Naive thymus-derived CD4-positive, alpha-beta T cell (primary cell): ENCODE data around the gene UGGT1. TPM values are rescaled to one million over a fixed set of nuclear protein-coding genes. Genes with fewer than 3 reads are reported as not detected.

ENCODE experiments used
- ATAC-seq: fragments of 150-1000 bp; cut with Tn5 transposase; 2 replicates; pipeline ENCODE4 v1.10.0; 2021; ENCODE audit warnings: mild to moderate bottlenecking, moderate library complexity
- CTCF ChIA-PET: fragments of 350-600 bp; sonication (Branson Sonifier 250); formaldehyde crosslinking; loops from one replicate; lab custom pipeline; 2021; ENCODE audit warnings: antibody characterized with exemption; lab: Charles Lee
- POLR2A ChIA-PET: fragments of 350-600 bp; sonication (Branson Sonifier 250); formaldehyde crosslinking; loops from one replicate; lab custom pipeline; 2021; ENCODE audit warnings: antibody characterized with exemption, inconsistent platforms; lab: Charles Lee
- DNase-seq, 9 donors: peaks; one replicate each; pipeline versions ENCODE4 v3.0.0 to v3.0.0-alpha.2; 2020 to 2022; ENCODE audit warnings: mixed read lengths in 1 of 9
- H3K27ac ChIP-seq: one replicate; pipeline ENCODE4 v1.7.0; 2013; ENCODE audit warnings: mild to moderate bottlenecking, low read depth, low read length, moderate library complexity
- H3K27me3 ChIP-seq, 2 donors: one replicate each; pipeline ENCODE4 v1.7.0; 2013; ENCODE audit warnings: low read length in 2 of 2, mild to moderate bottlenecking in 2 of 2, moderate library complexity in 2 of 2; ENCODE audit not compliant: control insufficient read depth in 2 of 2, insufficient read depth in 2 of 2
- H3K36me3 ChIP-seq, 3 experiments: 1 replicate in 2 of 3; 2 replicates in 1 of 3; pipeline ENCODE4 v1.7.0; 2013; ENCODE audit warnings: low read length in 3 of 3, mild to moderate bottlenecking in 3 of 3, moderate library complexity in 1 of 3; ENCODE audit not compliant: insufficient read depth in 3 of 3, control insufficient read depth in 2 of 3
- H3K4me1 ChIP-seq, 2 donors: one replicate each; pipeline ENCODE4 v1.7.0; 2013; ENCODE audit warnings: low read length in 2 of 2, mild to moderate bottlenecking in 2 of 2, moderate library complexity in 1 of 2; ENCODE audit not compliant: control insufficient read depth in 2 of 2, insufficient read depth in 2 of 2
- H3K4me3 ChIP-seq: 2 replicates; pipeline ENCODE4 v1.7.0; 2013; ENCODE audit warnings: mild to moderate bottlenecking, low read length
- H3K9me3 ChIP-seq, 3 experiments: 1 replicate in 2 of 3; 2 replicates in 1 of 3; pipeline ENCODE4 v1.7.0; 2013; ENCODE audit warnings: low read length in 3 of 3; ENCODE audit not compliant: control insufficient read depth in 2 of 3
- H3K27ac Mint-ChIP-seq, 9 donors: one replicate each; pipeline ENCODE4 v1.8.0; 2020 to 2022; ENCODE audit warnings: mixed read lengths in 9 of 9, mild to moderate bottlenecking in 8 of 9, moderate library complexity in 5 of 9, inconsistent platforms in 2 of 9
- H3K27me3 Mint-ChIP-seq, 5 donors: one replicate each; pipeline ENCODE4 v1.8.0; 2021 to 2022; ENCODE audit warnings: mixed read lengths in 5 of 5, mild to moderate bottlenecking in 1 of 5
- H3K36me3 Mint-ChIP-seq, 5 donors: one replicate each; pipeline ENCODE4 v1.8.0; 2020 to 2022; ENCODE audit warnings: mixed read lengths in 5 of 5, mild to moderate bottlenecking in 3 of 5, inconsistent platforms in 1 of 5
- H3K4me1 Mint-ChIP-seq, 7 donors: one replicate each; pipeline ENCODE4 v1.8.0; 2020 to 2022; ENCODE audit warnings: mixed read lengths in 7 of 7, mild to moderate bottlenecking in 3 of 7, inconsistent platforms in 1 of 7
- H3K4me3 Mint-ChIP-seq, 10 donors: one replicate each; pipeline ENCODE4 v1.8.0; 2020 to 2022; ENCODE audit warnings: mild to moderate bottlenecking in 10 of 10, mixed read lengths in 10 of 10, moderate library complexity in 6 of 10, inconsistent platforms in 2 of 10
- H3K9me3 Mint-ChIP-seq, 11 donors: one replicate each; pipeline ENCODE4 v1.8.0; 2020 to 2022; ENCODE audit warnings: mixed read lengths in 11 of 11, mild to moderate bottlenecking in 4 of 11, inconsistent platforms in 1 of 11, moderate library complexity in 1 of 11
- intact Hi-C, 2 donors: fragments of 100-400 bp; cut with micrococcal nuclease; formaldehyde crosslinking; loops; one replicate each; pipeline ENCODE4 v1.15.1; 2023
- polyA plus RNA-seq, 2 donors: library from polyadenylated mRNA; unstranded; fragments of 300-500 nt; fragmentation: Illumina TruSeq; gene quantifications; one replicate each; pipeline ENCODE4 v1.2.3, GENCODE V29; 2021
- total RNA-seq, 6 experiments: library from RNA in 5 of 6; stranded (reverse) in 5 of 6; gene quantifications; 1 replicate in 5 of 6; 2 replicates in 1 of 6; pipeline ENCODE4 v1.2.3 and lab custom pipeline; 2021 to 2026

Gene UGGT1
- total and polyA plus RNA-seq, 7 experiments from 2014 or later: 11.6 to 75.6 (median 42.7) TPM

DNA sequence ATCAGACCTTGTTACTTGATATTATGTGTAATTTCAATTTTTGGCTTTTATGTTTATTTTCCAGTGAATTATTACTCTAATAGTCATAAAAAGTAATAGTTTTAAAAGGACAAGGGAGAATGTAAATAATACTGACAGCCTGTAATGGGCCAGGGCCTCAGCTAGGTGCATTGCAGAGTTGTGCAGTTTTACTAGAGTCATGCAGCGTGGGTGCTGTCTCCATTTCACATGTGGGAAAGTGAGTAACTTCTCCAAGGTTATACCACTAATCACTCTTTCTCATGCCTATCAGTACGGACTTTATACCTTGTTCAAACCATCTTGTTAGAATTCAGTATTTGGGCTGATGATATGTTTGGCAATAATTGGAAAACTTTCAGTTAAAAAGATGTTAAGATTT, 73.3 kb downstream of the UGGT1 start:
- Histone ChIP-seq H3K27ac (no peak overlapping the region), H3K27me3 (no peaks in the 10 kb centered on the region), H3K4me3 (no peak overlapping the region), H3K4me1 (no peaks in the 10 kb centered on the region), H3K9me3 (no peaks in the 10 kb centered on the region), H3K36me3 (peaks cover 6 to 70% (median 12%) of the 10 kb centered on the region in 3 experiments)
- no peak for DNase-seq
- intact Hi-C loops: no loop called here
- Mint-ChIP-seq H3K36me3 (peaks cover 17 to 52% (median 27%) of the 10 kb centered on the region in 5 donors), H3K27ac (no peak overlapping the region), H3K9me3 (no peaks in the 10 kb centered on the region), H3K27me3 (no peaks in the 10 kb centered on the region), H3K4me1 (peaks cover 2 to 21% (median 13%) of the 10 kb centered on the region in 7 donors), H3K4me3 (no peak overlapping the region)
- CTCF ChIA-PET: no interaction called here
- POLR2A ChIA-PET: interaction anchor here (0.6 kb wide), 1 partner anchor 19 kb away, joined by 4 read pairs; no protein-coding TSS in a partner anchor
- no peak for ATAC-seq

DNA sequence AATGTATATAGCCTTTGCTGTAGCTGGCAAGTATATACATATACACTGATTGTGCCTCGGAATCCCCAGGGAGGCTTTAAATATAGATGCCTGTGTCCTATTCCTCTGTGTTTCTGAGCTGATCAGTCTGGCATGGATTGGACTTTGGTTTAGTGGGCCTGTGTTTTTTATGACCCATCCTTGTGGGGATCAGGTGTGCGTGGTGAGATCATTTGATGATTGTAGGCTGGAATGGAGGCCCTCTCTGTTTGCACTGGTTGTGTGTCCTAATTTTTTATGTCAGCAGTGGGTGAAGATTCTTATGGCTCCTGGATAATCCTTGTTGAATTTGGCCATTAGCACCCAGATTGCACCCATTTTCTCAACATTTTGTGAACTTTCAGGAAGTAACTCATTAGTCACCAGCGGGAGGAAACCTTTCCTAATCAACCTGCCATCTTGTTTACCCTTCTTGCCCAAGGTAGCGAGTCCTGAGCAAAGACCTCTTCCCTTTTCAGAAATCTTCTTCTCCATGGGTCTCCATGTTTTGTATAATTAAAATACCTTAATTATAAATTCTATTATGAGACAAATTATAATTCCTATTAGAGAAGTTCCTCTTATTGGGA, 75.8 kb downstream of the UGGT1 start:
- Histone ChIP-seq H3K27ac (no peak overlapping the region), H3K4me1 (no peaks in the 10 kb centered on the region), H3K27me3 (no peaks in the 10 kb centered on the region), H3K9me3 (no peaks in the 10 kb centered on the region), H3K4me3 (no peak overlapping the region), H3K36me3 (peaks cover 0 to 68% (median 11%) of the 10 kb centered on the region in 3 experiments)
- intact Hi-C loops: no loop called here
- peaks cover 4 to 31% (median 20%) of the 10 kb centered on the region in 7 donors for H3K4me1 Mint-ChIP-seq
- DNase-seq: no peak
- no peaks in the 10 kb centered on the region for H3K27me3 Mint-ChIP-seq
- ChIA-PET CTCF (no interaction called here), POLR2A (no interaction called here)
- H3K4me3 Mint-ChIP-seq: no peak overlapping the region
- H3K27ac Mint-ChIP-seq: peak overlapping the region in 2 of 9 donors; percentile 5 to 45
- peak; percentile 28 for ATAC-seq
- H3K36me3 Mint-ChIP-seq: peaks cover 17 to 53% (median 22%) of the 10 kb centered on the region in 5 donors
- H3K9me3 Mint-ChIP-seq: no peaks in the 10 kb centered on the region

DNA sequence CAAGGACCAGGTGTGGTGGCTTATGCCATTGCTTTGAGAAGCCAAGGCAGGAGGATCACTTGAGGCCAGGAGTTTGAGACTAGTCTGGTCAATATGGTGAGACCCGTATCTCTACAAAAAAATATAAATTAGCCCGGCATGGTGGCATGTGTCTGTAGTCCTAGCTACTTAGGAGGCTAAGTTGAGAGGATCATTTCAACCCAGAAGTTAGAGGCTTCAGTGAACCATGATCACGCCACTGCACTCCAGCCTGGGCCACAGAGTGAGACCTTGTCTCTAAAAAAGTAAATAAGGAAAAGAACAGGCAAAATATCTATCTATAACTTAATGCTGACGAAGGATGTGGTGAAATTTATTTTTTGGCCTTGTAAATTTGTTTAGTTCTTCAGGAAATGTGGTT, 78.1 kb downstream of the UGGT1 start:
- Mint-ChIP-seq H3K4me3 (no peak overlapping the region), H3K4me1 (peaks cover 3 to 31% (median 19%) of the 10 kb centered on the region in 7 donors), H3K27me3 (no peaks in the 10 kb centered on the region), H3K9me3 (no peaks in the 10 kb centered on the region), H3K36me3 (peaks cover 14 to 61% (median 32%) of the 10 kb centered on the region in 5 donors), H3K27ac (peak overlapping the region in 3 of 9 donors; percentile 20 to 43 (median 29))
- Histone ChIP-seq H3K9me3 (no peaks in the 10 kb centered on the region), H3K27ac (no peak overlapping the region), H3K36me3 (peaks cover 0 to 74% (median 28%) of the 10 kb centered on the region in 3 experiments), H3K4me1 (no peaks in the 10 kb centered on the region), H3K4me3 (no peak overlapping the region), H3K27me3 (no peaks in the 10 kb centered on the region)
- no peak for DNase-seq
- ATAC-seq: no peak
- intact Hi-C loops: no loop called here
- ChIA-PET POLR2A (no interaction called here), CTCF (no interaction called here)

DNA sequence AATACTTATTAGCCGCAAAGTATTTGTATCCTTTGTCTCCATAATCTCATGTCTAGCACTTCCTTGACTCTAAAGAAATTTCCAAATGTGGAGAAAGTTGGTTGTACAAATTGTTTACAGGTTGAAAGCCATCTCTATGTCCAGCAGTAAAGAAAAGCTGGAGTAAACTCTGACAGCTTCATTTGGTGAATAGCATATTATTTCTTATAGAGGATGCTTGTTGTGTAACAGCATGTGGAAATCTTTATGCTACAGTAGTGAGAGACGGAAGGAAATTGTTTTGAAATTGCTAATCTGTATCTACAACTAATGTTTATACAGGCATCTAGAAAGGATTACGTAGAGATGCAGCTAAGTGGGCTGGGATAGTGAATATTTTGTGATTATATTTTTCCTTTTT, 78.5 kb downstream of the UGGT1 start:
- no peaks in the 10 kb centered on the region for H3K4me1 ChIP-seq
- peaks cover 14 to 59% (median 31%) of the 10 kb centered on the region in 5 donors for H3K36me3 Mint-ChIP-seq
- no peak overlapping the region for H3K27ac ChIP-seq
- peaks cover 3 to 31% (median 19%) of the 10 kb centered on the region in 7 donors for H3K4me1 Mint-ChIP-seq
- CTCF ChIA-PET: no interaction called here
- intact Hi-C loops: no loop called here
- H3K36me3 ChIP-seq: peaks cover under 1 to 75% (median 30%) of the 10 kb centered on the region in 3 experiments
- no peaks in the 10 kb centered on the region for H3K9me3 ChIP-seq
- DNase-seq: no peak
- H3K9me3 Mint-ChIP-seq: no peaks in the 10 kb centered on the region
- H3K4me3 Mint-ChIP-seq: no peak overlapping the region
- peak overlapping the region in 4 of 9 donors; percentile 20 to 68 (median 36) for H3K27ac Mint-ChIP-seq
- ATAC-seq: peak; percentile 65
- POLR2A ChIA-PET: interaction anchor here (0.8 kb wide), 1 partner anchor 38 kb away, joined by 3 read pairs; no protein-coding TSS in a partner anchor
- no peak overlapping the region for H3K4me3 ChIP-seq
- H3K27me3 ChIP-seq: no peaks in the 10 kb centered on the region
- H3K27me3 Mint-ChIP-seq: no peaks in the 10 kb centered on the region

DNA sequence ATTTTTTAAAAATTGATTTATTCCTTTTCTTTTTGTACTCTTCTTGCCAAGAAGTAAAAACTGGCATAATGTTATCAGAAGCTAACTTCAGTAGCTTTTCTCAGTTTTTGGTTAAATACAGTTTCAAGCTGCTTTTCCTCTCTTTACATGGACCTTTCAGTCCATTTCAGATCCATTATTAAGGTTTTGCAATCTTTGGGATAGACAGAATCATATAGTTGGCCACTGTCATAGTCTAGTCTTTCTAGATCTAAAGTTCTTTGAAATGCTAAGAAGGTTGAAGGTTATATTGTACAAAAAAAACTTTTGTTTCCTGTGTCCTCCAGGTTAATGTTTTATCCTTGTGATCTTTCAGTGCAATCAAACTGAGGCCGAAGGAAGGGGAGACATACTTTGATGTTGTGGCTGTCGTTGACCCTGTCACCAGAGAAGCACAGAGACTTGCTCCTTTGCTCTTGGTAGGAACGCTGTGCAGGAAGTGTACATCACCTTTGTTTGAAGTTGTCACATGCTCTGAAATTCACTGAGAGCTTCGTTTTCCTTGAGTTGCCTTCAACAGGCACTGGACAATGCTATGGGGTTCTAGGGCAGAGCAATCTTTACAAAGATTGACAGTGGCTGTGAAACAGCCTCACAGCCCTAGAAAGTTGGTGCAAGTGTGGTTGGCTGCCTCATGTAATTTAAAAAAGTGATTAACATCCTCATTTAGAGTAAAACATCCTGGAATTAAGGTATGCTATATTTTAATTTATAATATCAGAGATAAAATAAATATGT, 79.1 kb downstream of the UGGT1 start:
- Histone ChIP-seq H3K27me3 (no peaks in the 10 kb centered on the region), H3K9me3 (no peaks in the 10 kb centered on the region), H3K36me3 (peaks cover 7 to 76% (median 36%) of the 10 kb centered on the region in 3 experiments), H3K27ac (no peak overlapping the region), H3K4me1 (no peaks in the 10 kb centered on the region), H3K4me3 (no peak overlapping the region)
- H3K9me3 Mint-ChIP-seq: no peaks in the 10 kb centered on the region
- intact Hi-C loops: no loop called here
- ATAC-seq (no peak), DNase-seq (no peak)
- H3K36me3 Mint-ChIP-seq: peaks cover 18 to 59% (median 30%) of the 10 kb centered on the region in 5 donors
- peaks cover 3 to 31% (median 19%) of the 10 kb centered on the region in 7 donors for H3K4me1 Mint-ChIP-seq
- no peak overlapping the region for H3K4me3 Mint-ChIP-seq
- POLR2A ChIA-PET: interaction anchor here (0.8 kb wide), 1 partner anchor 39 kb away, joined by 3 read pairs; no protein-coding TSS in a partner anchor
- no peaks in the 10 kb centered on the region for H3K27me3 Mint-ChIP-seq
- peak overlapping the region in 6 of 9 donors; percentile 29 to 68 (median 32) for H3K27ac Mint-ChIP-seq
- CTCF ChIA-PET: interaction anchor here (0.6 kb wide), 1 partner anchor 173 kb away, joined by 4 read pairs; no protein-coding TSS in a partner anchor

DNA sequence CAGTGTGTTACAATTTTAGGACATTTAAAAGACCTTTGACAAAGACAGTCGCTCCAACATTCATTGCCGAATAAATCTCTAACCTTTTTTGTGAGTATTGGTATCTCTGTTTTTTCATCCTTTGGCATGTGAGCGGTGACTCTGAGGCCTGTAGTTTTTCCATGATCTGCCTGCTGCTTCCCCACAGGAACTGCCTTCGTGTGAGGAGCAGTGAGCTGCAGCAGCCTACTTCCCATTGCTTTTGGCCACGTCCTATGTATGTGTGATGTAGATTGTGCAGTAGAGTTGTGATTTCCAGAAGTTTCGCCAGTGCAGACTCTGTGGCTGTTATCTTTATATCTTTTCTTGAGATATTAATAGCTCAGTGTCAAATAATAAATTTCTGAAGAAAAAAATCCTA, 79.8 kb downstream of the UGGT1 start:
- intact Hi-C loops: no loop called here
- ChIA-PET CTCF (no interaction called here), POLR2A (interaction anchor here (0.7 kb wide), 1 partner anchor 10 kb away, joined by 3 read pairs; no protein-coding TSS in a partner anchor)
- Histone ChIP-seq H3K9me3 (no peaks in the 10 kb centered on the region), H3K27ac (no peak overlapping the region), H3K4me3 (no peak overlapping the region), H3K27me3 (no peaks in the 10 kb centered on the region), H3K4me1 (no peaks in the 10 kb centered on the region), H3K36me3 (peaks cover 12 to 76% (median 41%) of the 10 kb centered on the region in 3 experiments)
- Mint-ChIP-seq H3K9me3 (no peaks in the 10 kb centered on the region), H3K27me3 (no peaks in the 10 kb centered on the region), H3K4me1 (peaks cover 3 to 31% (median 19%) of the 10 kb centered on the region in 7 donors), H3K4me3 (no peak overlapping the region), H3K36me3 (peaks cover 22 to 64% (median 36%) of the 10 kb centered on the region in 5 donors), H3K27ac (no peak overlapping the region)
- DNase-seq: no peak
- ATAC-seq: no peak
